ENCODE data around the gene RNF43.
"Not testable (repeated sequence)": the region's sequence is repeated elsewhere in the genome, so short reads cannot be mapped to it uniquely, and the experiment has no call there.

Gene RNF43

DNA sequence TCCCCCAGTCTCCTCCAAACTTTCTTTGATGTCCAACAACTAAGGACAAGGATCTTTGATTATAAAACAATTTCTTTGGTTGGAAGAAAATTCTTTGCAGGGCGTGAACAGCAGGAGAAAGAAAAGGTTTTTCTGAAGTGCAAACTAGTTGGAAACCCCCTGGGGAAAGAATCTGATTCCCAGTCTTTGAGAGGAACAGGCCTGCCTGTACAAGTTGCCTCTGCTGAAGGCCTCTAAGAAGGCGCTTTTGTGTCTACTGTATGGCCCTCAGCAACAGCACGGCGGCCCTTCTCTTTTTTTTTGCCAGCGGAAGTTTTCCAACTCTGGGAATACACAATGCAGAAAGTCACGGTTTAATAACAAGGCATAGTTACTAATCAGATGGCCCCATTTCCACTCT lies 14.0 kb downstream of the RNF43 start:
- no peak for DNase-seq

DNA sequence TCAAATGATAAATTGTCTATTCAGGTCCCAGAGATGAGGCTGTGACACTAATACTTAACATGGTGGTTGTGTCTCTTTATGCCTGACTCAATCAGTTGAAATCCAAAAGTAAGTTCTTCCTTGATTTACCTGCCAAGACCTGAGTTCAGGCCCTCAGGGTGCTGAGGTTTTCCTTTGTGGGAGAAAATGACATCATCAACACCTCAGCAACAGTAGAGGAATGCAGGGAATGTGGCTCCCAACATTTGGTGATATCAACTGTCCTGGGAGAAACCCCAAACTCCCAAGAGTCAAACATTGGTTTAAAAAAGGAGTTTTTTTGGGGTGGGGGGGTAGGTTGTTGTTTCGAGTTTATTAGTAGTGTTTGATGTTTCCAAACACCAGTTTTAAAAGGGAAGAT lies 14.7 kb downstream of the RNF43 start:
- DNase-seq = no peak

DNA sequence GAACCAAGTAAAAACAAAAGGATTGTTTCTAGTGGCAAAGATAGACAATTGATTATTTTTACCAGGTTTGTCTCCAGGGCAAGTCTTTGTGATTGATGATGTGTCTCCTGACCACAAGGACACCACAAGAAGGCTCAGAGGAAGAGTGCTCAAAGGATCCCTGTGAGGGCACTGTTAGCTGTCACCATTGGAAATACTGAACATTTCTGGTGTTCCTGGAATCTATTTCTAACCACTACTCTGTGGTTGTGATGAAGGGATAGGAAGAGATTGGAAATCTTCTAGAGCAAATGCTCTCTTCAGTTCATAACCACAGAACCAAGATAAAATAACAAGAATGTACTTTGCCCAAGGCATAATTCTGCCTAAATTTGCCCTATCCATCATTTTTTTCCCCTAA lies 15.3 kb downstream of the RNF43 start:
- no peak for DNase-seq

DNA sequence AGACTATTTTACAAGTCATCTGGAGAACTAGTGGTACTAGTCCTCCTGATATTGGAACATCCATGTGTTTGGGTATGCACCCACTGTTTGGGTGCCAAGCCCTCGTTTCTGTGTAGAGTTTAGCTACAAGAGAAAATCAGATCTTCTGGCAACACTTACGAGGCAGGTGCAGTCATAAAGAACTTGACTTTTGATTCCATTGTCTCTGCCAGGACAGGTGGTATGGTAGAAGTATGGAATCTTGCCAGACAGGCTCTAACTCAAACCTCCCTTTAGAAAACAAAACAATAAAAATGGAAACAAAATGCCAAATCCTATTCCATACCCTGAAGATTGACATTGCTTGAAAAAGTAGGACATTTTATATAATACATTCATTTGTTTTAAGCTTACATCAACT lies 16.0 kb downstream of the RNF43 start:
- no peak for DNase-seq

DNA sequence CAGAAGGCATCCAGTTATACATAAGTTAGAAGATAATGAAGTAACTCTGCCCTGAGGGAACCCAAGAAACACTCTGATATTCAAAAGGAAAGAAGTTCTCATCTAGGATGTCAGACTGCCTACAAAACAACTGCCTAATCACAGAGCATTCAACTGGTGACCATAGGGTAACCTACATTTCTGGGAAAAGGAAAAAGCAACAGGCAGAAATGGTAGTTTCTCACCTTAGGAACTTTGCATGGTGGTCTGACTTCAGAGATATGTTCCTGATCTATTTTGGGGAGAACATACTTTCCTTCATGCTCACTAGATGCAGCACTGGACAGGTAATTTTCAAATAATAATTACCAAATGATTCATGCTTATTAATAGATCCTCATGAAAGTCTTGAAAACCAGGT lies 16.5 kb downstream of the RNF43 start:
- DNase-seq = no peak

DNA sequence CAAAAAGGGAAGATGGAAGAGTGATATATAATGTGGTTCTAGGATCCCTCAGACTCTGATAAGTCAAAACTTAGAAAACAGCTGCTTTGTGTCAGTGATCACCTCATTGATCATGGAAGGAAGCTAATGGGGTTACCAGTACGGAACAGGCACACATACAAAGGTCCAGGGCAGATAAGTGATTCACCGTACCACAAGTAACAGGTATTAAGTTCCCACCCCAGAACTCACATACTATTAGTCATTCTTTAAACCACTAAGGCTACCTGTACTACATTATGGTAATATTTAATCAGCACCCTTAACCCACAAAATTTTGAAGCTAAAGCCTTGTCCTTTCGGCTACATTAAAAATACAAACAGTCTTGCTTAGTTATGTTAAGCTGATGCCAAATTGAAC lies 17.4 kb downstream of the RNF43 start:
- no peak for DNase-seq

DNA sequence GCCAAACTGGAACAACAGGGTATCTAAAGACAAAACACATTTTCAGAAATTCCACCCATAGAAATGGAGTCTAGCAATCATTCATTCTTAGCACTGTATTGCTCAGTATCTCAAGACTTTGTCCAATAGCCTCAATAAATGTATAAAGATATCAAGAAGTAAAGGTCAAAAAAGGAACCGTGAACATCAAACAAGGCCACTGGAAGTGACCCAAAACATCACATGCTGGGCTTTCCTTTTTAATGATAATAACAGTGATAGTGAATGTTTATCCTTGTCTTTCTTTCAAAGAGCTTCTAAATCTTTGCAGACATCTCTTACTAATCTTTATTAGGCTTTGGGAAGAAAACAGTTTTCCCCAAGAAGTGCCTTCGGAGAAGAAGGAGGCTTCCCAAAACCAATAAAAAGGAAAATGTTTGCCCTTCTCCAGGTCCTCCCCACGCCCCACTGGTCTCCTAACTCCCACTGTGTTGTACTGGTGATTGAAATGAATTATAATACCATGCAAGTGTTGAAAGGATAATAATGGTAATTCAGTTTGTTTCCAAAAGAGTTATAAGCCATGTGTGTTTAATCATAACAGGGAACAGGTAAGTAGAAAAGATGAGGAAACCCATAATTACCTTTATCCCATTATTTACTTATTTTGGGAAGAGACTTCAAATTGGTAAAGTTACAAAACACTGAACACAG lies 18.6 kb downstream of the RNF43 start:
- no peak for DNase-seq

DNA sequence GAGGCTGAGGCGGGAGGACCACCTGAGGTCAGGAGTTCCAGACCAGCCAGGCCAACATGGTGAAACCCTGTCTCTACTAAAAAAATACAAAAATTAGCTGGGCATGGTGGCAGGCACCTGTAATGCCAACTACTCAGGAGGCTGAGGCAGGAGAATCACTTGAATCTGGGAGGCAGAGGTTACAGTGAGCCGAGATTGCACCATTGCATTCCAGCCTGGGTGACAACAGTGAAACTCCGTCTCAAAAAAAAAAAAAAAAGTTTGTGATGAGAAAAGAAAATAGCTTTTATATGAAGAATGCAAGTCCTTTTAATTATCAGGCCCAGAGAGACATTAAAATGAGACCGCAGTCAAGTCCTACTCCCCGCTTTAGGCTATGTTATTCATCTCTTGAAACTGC lies 19.9 kb downstream of the RNF43 start:
- not testable (repeated sequence) for DNase-seq

DNA sequence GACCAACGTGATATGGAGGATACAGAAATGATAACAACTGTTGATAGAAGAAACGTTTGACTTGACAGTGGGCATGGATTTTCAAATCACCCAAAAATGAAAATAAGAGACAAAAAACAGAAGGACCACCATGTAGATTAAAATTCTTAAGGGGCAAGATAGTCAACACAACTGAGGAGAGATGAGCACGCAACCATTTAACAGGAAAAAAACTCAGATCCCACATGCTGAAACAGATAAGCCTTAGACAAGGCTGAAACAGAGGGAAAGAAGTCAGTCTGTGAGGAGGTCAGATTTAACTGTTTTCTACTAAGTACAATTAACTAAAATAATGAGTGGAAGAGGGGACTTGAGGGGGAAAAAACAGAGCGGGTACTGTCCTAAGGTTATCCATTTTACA lies 21.2 kb downstream of the RNF43 start:
- no peak for DNase-seq

DNA sequence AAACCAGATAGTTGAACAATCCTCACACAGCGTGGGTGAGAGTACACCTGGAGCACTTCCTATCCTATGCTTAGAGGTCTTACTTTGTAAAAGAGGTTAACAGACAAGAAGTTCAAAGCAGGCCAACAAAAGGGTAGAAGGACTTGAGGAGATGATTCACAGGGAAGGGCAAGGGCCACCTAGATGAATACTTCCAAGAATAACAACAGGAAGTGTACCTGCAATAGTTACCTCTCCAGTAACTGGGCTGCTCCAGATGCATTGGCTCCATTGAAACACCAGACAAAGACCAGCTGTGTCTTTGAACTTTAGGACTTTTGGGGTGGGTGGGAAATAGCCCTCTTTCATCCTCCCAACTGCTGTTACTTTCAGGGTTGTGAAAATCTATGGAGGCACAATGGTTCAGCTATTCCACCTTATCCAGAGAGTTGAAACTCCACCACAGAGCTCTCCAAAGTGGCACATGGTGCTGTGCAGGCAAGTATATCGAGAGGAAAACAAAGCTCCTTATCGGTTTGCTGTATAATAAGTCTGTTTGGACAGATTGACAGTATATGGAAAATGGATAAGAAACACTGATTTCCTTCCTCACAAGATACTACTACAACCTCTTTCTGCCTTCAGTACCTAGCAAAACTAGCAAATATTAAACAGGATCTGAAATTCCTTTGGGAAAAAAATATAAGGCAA lies 22.7 kb downstream of the RNF43 start:
- DNase-seq = no peak

DNA sequence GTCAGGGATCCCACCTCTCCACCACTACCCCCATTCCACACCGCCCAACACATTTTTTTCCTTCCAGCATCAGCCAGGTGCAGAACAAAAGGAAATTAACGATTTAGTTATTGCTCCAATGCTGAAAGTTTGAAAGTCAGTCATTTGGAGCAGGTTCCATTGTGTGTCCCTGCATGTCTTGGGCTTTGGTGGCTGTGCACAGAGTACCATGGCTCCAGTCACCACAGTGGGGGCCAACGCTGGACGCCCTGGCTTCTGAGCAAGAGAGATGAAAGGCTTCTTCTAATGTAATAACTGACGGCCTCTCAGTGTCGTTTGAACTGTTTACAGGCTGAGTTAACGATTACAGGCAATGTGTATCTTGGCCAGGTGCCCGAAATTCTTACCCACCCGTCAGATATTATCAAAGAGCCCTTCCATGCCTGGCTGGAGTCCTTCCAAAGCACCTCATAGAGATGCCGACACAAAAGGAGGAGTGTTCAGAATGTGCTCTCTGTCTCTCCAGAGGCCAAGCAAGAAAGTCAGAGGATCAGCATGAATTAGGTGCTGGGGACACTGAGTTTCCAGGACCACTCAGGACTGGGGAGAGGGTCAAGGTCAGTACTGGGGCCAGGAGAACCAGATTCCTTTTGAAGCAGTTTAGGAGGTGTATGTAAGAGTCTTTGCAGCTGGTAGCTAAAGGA lies 25.9 kb downstream of the RNF43 start:
- peak; percentile 41 for DNase-seq

DNA sequence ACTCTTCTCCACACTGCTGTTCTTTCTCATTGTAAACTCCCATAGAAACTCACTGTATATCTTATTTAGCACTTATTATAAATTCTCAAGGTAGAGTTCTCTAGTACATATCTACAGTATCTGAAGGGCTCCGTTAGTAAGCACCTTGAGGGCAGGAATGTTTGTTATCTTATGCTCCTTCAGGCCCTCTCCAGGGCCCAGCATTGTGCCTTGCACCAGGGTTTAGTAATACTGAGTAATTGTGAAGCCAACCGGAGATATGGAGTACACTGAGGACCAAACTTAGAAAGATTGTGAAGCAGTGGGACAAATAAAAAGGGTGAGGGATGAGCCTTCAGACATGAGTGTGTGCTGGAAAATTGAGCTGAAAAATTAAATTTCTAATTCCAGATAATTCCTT lies 26.4 kb downstream of the RNF43 start:
- no peak for DNase-seq

DNA sequence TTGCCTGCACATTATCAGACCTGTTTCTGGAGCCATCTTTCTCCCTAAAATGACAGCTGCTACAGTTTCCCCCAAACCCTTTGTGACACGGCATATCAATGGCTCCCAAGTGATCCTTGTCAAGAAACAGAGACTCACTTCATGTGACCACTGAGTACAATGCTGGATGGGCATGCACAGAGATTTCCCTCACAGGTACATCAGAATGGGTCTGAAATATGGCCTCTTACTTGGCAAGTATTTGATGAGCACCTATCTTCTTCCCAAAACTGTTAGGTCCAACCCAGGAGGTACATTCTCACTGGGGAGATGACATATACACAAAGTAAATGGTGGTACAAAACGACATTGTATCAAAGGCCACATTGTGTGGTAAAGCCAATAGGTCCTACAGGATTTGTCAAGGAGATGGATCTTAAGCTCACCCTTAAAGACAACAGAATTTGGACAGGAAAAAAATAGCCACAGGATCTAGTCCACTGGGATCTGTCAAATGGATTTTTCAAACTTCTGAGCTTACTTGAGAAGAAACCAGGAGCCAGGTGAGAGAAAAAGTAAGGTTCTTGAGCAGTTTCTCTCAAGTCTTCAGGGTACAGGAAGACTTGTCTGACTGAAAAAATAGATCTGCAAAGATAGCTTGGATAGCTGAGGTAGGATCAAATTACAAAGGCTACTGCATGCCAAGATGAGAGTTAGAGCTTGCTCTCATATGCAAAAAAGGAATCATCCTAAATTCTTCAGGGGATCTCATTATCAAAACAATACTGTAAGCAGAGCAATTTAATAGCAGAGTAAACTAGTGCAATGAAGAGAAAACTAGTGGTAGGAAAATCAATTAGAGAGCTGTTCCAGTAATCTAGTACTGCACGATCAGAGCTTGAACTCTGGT lies 28.8 kb downstream of the RNF43 start:
- DNase-seq = no peak

DNA sequence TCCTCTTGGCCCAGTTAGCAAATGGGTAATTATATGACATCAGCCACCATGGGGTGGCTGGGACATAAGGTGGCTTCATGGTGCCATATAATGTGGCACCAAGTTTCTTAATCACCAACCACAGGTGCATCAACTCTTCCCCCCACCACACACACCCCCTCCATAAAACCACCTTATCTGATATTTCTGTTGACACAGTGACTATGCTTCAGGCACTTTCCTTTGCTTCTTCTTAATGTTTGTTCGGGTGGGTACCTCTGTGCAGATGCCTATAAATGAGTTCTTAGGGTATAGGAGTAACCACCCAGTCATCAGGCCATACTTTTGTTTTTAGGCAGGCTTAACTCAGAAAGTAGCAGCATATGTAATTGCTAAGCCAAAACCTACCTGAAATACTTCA lies 29.5 kb downstream of the RNF43 start:
- DNase-seq = no peak

DNA sequence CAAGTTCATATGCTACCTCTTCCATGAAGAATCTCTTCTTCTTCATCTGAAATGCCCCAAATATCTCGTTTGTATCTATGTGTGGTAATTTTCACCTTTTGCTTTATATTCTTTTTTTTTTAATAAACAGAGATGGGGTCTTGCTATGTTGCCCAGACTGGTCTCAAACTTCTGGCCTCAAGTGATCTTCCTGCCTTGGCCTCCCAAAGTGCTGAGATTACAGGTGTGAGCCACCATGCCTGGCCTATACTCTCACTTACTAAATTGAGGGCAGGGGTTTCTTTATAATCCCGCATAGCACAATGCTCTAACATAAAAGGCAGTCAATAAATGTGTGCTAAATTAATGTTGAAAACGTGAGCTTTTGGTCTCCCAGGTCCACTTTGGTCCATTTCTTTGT lies 30.6 kb downstream of the RNF43 start:
- no peak for DNase-seq

DNA sequence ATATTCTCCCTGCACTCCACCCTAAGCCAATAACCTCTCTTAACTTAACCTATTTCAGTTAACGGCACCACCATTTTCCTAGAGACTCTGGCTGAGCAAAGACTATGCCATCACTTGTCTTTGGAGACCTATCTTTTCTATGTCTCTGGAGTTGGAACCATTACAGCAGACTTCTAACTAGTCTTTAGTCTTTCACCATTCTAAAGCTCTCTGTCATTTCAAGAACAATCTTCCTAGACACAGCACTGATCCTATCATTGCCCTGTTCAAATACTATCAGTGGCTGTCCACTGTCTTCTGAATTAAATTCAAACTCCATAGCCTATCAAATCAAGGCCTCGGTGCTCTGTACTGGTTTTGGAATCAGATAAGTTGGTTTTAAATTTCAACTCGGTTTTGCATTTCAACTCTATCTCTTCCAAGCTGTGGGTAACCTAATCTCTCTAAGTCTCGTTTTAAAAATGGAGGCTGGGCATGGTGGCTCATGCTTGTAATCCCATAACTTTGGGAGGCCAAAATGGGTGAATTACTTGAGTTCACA lies 31.9 kb downstream of the RNF43 start:
- no peak for DNase-seq

DNA sequence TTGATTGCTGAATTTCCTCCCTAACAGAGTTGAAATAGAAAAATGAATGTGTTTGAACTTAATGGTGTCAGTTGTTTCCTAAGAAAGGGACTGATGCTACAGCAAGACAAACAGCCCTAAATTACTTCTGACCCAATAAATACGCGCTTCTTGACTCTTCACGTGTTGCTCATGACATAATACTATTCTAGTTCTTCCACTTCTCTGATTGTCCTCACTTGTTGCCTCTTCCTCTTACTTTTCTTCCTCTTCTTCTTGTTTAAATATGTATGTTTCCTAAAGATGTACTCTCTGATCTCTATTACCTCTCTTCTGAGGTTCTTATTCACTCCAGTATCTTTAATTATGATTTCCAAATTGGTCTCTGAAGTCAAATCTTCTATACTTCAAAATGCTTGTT lies 32.4 kb downstream of the RNF43 start:
- DNase-seq = no peak

DNA sequence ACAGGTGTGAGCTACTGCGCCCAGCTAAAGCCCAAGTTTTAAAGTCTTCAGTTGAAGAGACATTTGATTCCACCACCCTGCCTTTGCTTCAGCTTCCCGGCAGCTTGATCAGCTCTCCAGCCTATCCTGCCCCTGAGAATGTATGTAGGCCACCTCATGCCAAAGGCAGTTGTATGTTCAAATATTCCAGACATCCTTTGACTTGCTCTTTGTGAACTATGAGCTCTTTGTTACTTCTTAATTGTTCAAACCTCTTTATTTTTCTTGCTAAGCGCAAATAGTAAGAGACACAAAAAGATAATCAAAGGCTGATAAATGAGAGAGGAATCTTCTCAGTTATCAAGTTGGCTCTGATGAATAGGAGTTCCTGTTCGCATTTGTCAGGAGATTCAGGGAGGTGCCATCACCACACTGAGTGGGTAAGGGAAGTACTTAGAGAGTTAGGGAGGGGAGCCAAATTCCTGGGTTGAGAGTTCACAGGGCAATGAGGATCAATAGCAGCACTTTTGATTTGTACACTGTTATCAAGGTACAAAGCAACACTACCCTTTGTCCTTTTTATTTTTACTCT lies 33.4 kb downstream of the RNF43 start:
- DNase-seq = no peak

DNA sequence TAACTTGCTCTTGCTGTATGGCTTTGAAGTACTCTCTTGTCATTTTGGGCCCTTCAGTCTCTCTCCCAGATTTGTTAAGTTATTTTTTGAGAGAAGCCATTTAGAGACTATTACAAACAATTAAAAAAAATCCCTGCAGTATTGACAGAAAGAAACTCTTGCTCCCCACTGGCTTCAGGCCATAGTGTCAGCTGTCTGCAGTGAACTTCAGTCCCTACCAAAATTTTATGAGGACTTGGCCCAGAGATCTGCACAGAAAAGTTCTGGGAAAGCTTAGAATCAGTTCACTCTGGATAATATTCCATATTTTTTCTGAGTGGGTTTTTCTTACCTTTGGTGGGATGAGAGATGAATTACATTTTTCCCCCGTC lies 34.5 kb downstream of the RNF43 start:
- DNase-seq = no peak

DNA sequence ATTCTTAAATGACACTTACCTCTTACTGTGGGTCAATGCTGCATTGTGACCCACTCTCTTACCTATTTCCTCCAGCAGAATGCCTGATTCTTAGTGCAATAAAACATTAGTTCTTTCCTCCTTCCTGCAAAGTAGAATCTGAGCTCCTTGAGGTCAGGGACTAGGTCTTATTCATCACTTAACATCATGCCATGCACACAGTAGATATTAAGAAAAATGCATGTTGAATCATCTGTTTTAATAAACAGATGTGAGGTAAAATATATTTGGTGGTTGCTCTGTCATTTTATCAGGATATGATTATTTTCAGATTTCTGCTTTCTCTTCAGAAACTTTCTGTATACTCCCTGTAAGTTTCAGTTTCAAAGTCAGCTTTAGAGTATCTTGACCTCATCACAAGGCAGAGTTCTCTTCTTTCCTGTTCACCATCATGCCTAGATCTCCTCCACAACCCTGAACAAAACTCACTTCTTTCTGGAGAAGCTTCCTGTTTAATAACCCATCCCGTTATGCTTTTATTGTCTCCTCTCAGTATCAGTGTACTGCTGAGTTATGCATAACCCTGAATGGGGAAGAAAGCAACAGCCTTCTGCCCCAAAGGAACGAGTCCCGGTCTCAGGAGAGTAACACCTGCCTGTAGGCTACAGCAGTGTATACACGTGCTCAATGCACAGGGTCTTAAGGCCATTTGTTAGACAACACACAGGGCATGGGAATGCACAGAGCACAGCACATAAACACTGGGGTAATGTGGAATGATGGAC lies 35.0 kb downstream of the RNF43 start:
- peak; percentile 63 for DNase-seq

DNA sequence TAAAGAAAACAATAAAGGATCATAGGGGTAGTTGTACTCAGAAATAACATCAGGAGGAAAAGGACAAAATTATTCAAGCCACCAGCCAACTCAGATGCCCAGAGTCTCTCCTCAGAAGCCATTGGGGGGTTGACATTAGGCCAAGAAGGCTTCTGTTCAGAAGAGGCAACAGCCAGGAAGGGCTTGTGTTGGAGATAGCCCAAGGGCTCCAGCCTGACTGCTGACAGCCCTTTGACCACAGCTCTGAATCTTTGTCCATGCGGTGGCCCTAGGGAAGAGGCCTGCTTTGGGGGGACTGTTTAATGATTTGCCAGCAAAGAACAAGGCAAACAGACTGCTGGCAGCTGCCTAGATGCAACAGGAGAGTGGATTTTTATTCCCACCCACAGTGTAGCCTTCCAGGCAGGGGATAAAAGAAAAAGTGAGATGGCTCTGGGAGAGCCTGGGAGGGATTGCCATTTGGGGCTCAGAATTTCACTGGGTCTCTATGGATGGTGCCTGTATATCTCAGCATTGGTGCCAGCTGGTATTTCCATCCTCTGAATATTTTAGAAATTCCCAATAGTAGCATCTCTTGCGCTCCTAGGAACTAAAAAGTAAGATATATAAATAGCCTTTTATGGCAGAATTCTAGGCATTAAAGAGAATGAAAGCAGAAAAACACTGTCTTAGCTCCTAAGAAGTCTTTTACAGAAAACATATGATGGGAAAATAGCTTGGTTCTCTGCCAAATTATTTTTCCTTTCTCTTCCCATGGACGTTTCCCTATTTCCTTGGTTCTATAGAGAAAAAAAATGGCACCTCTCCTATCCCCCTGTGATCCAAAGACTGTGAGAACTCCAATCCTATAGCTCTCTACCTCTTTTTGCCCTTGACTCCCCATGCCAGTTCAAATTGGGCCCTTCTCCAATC lies 36.0 kb downstream of the RNF43 start:
- no peak for DNase-seq
